Mammary epithelial cell (primary cell): ENCODE data around the gene LILRB3.

ENCODE experiments used
- EZH2 ChIP-seq: IDR thresholded peaks from 2 replicates; pipeline ENCODE4 v1.6.1; 2012; ENCODE audit warnings: low read length, inconsistent platforms, borderline replicate concordance
- TF ChIP-seq, protein P1 (sequence below), 2 donors: IDR thresholded peaks in 1 of 2; conservative IDR thresholded peaks in 1 of 2; 2 replicates each; pipeline ENCODE4 v1.5.1; 2011 to 2012; ENCODE audit warnings: inconsistent platforms in 2 of 2, low read length in 2 of 2, mild to moderate bottlenecking in 2 of 2, control low read depth in 1 of 2, low read depth in 1 of 2; ENCODE audit not compliant: insufficient read depth in 1 of 2; ENCODE audit errors: extremely low read depth in 1 of 2

DNA sequence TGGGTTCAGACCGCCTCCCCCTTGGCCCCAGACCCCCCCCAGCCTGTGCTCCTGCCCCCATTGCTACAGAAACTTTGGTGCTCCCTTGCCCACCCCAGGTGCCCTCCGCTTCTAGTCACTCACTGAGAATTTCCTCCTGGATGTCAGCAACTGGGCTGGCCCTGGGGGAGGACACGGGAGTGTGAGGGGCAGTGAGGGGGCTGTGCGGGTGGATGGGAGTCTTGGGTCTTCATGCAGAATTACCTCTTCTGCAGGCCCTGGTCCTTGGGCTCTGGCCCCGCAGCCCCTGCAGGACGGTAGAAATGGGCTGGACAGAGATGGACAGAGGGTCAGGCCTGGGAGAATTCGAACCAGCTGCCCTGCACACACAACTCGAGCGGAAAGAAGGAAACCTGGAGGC, 29.4 kb upstream of the LILRB3 start:
- TF ChIP-seq, protein P1, sequence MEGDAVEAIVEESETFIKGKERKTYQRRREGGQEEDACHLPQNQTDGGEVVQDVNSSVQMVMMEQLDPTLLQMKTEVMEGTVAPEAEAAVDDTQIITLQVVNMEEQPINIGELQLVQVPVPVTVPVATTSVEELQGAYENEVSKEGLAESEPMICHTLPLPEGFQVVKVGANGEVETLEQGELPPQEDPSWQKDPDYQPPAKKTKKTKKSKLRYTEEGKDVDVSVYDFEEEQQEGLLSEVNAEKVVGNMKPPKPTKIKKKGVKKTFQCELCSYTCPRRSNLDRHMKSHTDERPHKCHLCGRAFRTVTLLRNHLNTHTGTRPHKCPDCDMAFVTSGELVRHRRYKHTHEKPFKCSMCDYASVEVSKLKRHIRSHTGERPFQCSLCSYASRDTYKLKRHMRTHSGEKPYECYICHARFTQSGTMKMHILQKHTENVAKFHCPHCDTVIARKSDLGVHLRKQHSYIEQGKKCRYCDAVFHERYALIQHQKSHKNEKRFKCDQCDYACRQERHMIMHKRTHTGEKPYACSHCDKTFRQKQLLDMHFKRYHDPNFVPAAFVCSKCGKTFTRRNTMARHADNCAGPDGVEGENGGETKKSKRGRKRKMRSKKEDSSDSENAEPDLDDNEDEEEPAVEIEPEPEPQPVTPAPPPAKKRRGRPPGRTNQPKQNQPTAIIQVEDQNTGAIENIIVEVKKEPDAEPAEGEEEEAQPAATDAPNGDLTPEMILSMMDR (conservative IDR thresholded peaks at IDR 0.05 in 1 of 2, IDR thresholded peaks at IDR 0.05 in 1 of 2; ENCODE audit: extremely low read depth in 1 of 2, insufficient read depth in 1 of 2, low read depth in 1 of 2, low read length in 2 of 2), result no peak
- TF ChIP-seq EZH2, result no peak
